HG03196 (cell line): ENCODE data around the gene RGS19.

Experiments used
- ATAC-seq: cut with Tn5 transposase; IDR thresholded peaks from one replicate; pipeline ENCODE4 v1.9.1; 2021; ENCODE audit not compliant: unreplicated experiment

The RGS19 gene

DNA sequence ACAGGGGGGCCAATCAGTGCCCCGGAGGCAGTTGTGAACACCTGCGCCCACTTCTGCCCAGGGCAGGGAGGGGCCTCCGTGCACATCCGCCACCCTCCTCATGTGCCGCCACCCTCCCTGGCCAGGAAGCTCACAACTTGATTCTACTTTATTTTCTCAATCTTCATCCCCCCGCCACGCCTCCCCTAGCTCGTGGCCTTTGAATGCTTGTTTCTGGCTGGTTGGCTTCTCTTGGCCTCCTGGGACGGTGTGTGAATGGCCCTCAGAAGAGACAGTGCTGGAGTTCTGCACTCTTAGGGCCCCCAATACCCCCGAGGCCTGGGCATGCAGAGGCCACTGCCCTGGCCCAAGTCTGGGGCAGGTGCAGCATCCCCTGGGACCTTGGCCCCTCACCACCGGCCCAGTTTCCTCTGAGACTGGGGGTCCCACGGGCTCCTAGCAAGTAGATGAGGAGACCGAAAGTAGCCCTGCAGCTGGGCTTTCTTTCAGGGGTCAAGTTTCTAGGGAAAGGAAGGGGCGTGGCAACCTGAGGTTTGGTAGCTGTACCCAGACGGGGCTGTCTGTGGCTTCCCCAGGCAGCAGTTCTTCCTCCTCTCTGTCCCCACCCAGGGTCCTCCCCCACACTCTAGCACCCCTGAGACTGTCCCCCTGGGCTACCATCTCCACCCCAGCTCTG lies 1.3 kb downstream of the RGS19 start:
- no peak for ATAC-seq

DNA sequence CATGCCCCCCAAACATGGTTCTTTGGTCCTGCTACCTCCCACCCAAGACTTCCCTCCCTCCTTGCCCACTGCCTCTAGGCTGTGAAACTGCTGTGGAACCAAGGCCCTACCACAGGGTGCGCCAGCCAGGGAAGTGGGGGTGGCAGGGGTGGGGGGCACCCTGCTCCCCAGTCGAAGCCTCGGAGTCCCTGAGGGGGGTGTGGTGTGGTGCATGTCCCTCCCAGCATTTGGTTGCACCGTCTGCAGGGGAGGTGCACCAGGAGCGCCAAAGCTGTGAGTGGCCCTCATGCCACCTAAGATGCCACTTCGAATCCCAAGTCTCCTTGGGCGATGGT lies 1.8 kb downstream of the RGS19 start:
- no peak for ATAC-seq

DNA sequence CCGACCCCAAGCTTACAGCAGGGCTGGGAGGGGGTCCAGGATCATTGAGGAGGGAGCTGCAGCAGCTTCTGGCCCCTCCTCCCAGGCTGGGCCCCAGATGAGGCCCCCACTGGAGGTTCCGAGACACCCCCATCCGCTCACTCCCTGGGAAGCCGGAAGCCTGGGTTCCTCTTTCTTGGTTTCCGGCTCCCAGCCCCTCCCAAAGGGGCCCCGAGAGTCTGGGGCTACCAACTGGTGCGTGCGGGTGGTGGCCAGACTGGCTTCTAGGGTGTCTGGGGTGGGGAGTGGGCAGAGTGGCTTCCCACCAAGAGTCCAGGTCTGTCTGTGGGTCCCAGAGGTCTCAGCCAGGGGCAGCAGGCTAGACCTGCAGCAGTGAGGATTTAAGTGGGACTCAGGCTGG lies 2.2 kb downstream of the RGS19 start:
- ATAC-seq: no peak

DNA sequence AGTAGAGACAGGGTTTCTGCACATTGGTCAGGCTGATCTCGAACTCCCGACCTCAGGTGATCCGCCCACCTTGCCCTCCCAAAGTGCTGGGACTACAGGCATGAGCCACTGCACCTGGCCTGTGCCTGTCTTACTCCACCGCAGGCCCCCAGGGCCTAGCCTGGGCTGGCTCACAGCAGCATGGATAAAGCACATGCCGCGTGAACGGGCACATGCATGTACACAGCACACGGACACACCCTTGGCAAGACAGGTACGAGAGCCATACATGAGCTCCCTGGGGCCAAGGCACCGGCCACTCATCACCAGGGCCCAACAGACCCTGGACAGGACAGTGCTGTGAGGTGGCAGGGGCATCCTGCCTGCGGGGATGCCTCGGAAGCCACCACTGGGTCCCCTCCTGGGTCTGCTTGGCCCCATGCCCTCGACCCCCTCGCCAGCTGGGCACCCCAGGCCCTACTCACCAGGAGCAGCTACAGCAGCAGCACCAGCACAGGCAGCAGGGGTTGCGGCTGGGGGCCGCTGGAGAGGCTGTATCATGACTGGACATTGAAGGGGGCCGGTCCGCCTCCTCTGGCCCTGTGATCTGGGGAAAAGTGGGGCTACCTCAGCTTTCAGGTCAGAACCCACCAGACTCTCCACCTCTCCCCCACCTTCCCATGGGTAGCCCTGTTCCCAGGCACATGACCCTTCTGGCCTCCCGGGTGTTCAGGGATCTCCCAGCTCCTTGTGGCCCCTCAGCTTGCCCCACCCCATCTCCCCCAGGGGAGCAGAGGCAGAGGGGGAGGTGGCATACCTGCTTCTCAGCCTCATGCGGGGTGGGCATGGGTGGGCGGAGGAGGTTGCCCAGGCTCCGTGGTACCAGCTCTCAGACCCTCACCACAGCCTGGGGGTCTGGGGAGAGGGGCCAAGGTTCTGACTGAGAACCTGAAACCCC lies 3.0 kb downstream of the RGS19 start:
- no peak for ATAC-seq

DNA sequence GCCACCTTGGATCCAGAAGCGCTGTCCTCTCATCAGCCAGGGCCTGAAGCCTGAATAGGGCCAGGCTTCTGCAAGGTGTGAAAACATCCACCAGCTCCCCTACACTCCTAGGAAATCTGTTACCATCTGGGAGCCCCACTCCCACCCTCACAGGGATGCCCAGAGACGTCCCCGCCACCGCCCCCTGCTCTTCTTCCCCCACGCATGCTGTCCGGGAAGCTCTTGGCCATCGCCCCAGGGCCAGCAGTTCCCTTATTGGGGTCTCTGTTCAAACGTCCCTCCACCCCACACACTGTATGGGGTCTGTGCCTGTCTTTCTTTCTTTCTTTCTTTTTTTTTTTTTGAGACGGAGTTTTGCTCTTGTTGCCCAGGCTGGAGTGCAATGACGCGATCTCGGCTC lies 3.8 kb downstream of the RGS19 start:
- ATAC-seq: no peak

DNA sequence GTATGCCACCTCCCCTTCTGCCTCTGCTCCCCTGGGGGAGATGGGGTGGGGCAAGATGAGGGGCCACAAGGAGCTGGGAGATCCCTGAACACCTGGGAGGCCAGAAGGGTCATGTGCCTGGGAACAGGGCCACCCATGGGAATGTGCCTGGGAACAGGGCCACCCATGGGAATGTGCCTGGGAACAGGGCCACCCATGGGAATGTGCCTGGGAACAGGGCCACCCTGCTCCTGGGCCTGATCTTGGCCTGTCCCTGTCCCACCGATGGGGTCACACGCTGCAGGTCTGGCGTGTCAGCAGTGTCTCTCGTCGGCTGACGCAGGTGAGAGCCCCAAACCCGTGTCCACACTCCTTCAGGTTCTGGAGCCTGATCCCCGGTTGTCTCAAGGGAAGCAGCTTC lies 4.4 kb downstream of the RGS19 start:
- ATAC-seq: no peak

DNA sequence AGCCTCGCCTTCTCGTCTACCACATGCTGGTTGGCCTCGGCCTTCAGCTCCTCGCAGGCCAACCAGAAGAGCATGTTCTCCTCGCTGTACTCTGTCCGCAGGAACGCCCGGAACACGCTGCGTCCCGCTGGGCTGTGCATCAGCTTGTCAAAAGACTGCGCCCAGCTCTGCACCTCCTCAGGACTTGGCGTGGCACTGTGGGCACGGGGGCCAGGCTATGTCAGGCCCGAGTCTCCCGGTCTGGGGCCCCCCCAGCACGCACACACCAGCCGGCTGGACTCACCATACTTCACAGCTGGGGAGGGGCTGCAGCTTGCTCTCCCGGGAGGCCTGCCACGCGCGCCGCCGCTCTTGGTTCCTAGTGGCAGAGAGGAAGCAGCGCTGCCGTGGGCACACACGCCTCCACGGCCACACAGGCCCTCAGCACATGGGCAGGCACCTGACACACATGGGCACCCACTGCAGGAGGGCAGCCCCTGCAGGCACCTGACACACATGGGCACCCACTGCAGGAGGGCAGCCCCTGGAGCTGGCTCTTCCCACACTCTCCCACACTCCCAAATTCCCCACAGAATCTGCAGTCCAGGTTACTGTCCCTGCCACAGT lies 5.0 kb downstream of the RGS19 start:
- ATAC-seq: no peak

DNA sequence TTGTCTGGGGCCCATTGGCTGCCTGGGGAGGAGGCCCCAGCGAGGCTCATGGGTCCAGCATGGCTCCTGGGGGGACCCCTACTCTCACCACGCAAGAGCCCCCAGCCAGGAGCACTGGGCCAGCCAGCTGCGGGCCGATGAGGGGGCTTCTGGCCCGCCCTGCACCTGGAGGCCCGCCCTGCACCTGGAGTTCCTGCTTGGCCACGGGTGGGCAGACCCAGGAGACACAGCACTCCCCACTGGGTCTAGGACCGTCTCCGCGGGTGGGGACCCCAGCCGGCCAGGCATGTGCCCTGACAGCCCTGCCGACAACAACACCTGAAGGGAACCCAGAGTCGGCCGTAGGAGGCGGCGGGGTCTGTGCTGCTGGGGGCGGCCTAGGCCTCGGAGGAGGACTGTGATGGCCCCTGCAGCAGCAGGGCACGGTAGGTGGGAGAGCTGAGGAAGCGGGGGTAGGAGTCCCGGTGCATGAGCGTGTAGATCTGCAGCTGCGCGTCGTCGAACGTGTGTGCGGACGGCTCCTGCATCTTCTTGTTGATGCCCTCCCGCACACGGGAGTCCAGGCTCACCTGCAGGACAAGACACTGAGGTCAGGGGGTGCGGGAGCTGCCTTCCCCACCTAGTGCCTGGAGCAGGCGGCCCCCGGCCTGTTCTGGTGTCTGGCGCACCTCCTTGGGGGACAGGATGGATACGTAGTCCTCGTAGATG lies 5.7 kb downstream of the RGS19 start:
- ATAC-seq: no peak

DNA sequence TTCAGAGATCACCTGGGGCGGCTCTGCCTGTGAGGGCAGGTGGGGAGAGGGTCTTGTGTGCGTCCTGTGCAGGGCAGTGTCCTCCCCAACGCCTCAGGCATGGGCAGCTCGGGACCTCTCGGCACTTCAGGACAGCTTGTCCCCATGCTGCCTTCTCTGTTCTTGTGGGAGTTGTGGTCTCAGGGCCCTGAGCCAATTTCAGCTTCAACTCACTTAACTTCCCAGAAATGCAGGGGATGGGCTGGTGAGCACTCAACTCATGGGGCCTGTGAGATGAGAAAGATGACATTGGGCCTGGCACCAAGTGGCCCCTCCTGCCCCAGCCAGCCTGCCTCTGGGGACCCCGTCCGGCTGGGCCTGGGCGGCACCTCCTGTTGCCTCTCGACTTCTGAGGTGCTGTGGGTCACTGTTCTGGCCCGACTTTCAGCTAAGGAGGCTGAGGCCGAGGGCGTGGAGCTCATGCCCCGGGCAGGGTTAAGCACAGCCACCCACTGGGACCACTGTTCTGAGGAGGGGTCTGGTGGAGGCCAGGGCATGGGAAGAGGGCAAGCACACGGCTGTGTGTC lies 6.7 kb downstream of the RGS19 start:
- ATAC-seq: no peak

DNA sequence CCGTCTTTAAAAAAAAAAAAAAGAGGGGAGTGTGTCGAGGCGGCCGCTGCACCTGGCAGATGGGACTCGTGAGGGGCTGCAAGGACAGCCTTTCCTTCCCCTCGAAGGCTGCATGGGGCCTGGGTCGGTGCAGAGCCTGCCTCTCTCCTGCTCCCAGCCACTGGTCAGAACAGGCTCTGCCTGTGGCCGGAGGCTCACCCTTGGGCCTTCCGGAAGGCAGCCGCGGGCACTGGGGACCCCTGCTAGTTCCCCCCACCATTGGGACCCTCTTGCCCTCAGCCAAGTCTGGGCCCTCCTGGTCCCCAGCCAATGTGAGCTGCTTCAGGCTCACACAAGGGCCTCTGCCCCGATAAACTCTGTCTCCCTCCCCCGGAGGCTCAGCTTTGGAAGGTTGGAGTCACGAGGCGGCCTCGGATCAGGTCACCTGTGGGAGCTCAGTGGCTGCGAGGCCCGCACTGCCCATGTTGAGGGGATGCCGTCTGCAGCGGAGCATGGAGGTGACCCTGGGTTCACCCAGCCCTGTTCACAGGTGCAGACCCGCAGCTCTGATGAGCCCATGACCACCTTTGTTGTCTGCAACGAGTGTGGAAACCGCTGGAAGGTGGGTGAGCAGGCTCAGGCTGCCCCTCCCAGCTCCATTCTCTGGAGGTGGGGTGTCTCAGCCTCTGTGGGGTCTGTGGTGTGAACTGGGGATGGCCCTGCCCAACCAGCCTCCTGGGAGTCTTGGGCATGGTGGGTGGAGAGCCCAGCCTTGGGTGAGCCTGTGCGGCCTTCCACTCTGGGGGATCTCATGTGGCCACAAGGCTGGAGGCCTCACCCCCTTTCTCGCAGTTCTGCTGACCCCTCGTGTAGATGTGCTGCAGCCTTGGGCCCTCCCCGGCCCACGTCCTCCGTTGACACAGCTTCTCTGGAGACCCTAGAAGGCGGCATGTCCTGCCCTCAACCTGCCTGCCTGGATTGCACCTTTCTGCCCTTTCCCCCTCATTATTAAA lies 7.7 kb downstream of the RGS19 start:
- ATAC-seq: no peak

DNA sequence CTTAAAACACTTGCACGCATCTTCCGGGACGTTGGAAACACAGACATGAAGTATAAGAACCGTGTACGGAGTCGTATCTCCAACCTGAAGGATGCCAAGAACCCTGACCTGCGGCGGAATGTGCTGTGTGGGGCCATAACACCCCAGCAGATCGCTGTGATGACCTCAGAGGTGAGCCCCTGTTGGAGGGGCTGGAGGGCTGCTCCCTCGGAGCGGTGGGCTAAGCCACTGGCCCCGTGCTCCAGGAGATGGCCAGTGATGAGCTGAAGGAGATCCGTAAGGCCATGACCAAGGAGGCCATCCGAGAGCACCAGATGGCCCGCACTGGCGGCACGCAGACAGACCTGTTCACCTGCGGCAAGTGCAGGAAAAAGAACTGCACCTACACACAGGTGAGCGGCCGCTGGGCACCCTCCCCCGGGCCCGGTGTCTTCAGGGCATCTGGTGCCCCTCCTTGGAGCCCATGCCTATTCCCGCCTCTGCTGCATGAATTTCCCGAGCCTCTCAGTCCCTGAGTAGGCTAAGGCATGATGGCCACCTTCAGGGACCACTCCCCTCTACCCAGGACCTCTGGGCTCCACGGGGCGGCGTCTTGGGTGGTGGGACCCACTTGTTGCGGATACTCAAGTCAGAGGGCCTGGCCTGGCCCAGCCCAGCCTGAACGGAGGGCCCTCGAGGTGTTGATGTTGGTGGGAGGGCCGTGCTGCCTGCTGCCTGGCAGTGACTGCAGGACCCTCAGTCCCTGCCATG lies 8.9 kb downstream of the RGS19 start:
- no peak for ATAC-seq

DNA sequence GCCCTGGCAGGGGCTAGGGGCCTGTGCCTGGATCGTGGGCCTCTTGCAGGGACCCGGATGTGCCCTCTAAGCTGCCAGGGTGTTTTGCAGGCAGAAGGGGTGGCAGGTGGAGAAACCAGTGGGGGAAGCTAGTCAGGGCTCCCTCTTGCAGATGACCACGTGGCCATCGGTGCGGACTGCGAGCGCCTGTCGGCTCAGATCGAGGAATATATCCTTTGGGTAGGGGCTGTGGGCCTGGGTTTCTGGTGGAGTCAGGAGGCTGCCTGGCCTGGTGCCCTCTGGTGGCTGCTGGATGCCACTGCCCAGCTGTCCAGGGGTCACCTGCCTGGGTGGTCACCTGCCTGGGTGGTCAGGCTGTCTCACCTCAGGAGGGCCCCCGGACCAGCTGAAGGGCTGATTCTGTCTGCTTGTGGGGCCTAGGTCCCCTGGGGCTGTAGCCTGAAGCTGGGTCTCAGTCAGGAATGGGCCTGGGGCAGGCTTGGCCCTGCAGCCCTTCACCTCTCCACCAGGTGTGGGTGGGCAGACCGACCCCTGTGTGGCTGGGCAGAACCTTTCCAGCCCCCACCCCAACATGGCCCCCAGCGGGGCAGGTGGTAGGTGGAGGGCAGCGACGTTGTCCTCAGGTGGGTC lies 9.6 kb downstream of the RGS19 start:
- no peak for ATAC-seq

DNA sequence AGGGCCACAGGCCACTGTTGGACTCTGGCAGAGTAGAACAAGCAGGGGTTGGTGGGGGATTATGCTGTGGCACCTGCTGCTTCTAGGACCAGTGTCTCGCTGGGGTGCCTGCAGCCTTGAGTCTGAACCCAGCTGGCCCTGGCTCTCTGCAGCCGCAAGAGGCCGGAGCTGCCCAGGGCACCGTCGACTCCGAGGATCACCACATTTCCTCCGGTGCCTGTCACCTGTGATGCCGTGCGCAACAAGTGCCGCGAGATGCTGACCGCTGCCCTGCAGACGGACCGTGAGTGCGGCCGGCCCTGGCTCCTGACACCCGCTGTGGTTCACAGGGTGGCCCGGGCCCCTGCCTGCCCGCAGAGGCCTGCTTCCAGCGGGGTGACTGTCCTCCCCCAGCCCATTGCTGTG lies 10.1 kb downstream of the RGS19 start:
- no peak for ATAC-seq

DNA sequence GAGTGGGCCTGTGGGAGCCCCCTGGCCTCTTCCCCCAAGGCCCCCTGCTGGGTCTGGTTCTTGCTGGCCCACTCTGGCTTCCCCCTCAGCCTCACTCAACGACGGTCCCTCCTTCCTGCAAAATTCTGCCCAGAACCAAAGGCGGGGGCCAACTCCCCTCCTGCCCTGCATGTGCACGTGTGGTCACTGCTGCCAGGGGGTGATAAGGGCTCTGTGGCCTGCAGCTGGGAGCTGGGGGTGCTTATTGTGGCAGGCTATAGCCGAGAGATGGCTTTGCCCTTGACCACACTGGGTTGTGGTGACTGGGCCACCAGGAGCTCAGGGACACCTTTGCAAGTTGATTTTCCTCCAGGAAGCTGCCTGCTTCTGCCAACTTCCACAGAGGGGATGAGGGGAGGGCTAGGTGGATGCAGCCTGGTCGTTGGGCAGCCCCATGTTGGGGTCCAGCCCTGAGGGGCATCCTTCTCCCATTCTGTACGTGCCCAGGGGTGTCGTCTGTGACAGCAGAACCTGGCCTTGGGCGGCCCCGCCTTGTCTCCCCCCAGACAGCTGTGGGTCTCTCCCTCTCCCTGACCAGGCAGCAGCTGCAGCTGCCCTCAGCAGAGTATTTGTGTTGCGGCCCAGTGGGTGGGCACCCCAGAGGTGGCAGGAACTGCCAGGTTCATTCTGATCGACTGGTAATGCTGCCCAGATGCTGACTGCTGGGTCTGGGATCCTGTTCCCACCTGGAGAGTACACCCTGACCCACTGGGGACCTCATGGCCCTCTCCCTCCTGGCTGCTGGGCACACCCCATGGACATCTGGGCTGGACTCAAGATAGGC lies 10.7 kb downstream of the RGS19 start:
- no peak for ATAC-seq

DNA sequence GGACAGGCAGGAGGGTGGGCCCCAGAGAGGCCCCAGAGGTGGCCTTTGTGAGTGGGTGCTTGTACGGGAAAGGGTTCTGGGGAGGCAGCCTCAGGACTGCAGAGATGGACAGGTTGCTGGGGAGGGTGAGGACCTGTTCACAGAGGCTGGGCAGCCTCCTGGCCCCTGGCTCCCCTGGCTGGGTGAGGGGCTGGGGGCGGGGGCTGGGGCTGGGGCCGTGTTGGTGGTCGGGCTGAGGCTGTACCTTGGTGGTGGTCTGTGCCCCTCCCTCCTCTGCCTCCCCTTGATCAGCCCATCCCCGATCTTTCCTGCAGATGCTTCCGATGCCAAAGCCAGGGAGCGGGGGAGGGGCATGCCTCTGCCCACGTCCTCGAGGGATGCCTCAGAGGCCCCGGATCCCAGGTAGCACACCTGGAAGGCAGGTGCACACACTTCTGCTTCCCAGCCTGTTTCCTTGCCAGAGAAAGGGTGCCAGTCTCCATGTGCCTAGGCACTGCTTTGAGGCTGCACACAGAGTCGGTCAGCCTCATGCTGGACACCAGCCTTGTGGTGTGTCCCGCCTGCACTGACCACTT lies 11.5 kb downstream of the RGS19 start:
- no peak for ATAC-seq

DNA sequence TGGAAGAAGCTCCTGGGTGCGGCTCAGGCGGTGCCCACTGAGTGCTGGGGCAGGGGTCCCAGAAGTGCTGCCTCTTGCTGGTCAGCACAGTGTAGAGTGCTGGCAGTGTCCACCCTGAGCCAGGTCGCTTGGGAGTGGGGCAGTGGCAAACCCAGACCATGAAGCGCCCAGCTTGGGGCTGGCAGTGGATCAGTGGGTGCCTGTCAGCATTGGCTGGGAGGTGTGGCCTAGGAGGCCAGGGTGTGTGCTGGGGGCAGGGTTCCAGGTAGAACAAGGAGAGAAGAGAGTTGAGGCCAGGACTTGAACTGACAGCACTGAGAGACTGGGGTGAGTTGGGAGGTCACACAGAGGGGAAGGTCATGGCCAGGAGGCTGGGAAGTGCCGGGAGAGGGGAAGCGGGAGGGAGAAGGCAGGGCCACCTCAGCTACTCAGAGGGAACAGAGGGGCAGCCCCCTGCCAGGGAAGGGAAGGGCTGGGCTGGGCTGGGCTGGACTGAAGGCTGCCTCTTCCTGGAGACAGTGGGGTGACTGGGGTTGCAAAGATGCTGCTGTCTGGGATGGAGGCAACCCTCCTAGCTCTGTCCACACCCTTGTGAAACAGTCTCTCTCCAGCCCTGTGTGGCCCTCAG lies 12.2 kb downstream of the RGS19 start:
- no peak for ATAC-seq

DNA sequence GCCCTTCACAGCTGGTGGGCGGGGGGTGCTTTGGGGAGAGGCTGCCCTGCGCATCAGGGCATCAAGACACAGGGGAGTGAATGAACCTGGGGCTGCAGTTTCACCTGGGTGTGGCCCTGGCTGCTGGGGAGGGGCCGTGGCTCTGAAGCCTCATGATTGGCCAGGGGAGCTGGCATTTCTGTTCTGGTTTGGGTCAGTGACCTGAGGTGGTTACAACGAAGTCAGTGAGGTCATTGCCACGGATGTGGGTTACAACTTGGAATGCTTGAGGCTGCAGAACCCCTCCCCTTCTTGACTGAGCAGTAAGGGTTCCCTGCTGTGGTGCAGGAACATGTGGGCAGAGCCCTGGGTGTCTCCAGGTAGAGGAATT lies 13.4 kb downstream of the RGS19 start:
- peak; percentile 34 for ATAC-seq
